HG03175 (cell line): ENCODE results near the gene DYNLRB1.

ENCODE experiments used
- ATAC-seq: cut with Tn5 transposase; IDR thresholded peaks from one replicate; pipeline ENCODE4 v1.9.1; 2021; ENCODE audit warnings: mild to moderate bottlenecking, moderate library complexity; ENCODE audit not compliant: unreplicated experiment

DYNLRB1 gene

GRCh38 chr20:34532756-34533155 is 16.5 kb downstream of the DYNLRB1 start:
- ATAC-seq: no peak

- ATAC-seq: no peak
Observed at GRCh38 chr20:34534391-34535165, 18.4 kb downstream of the DYNLRB1 start.

- ATAC-seq: no peak
Observed at GRCh38 chr20:34535301-34535840, 19.1 kb downstream of the DYNLRB1 start.

- ATAC-seq: no peak
Observed at GRCh38 chr20:34535857-34536256, 19.6 kb downstream of the DYNLRB1 start.

GRCh38 chr20:34536798-34537394 is 20.7 kb downstream of the DYNLRB1 start:
- ATAC-seq: no peak

GRCh38 chr20:34537651-34538050 is 21.4 kb downstream of the DYNLRB1 start:
- no peak for ATAC-seq

GRCh38 chr20:34538671-34539123 is 22.5 kb downstream of the DYNLRB1 start:
- ATAC-seq: no peak

GRCh38 chr20:34539756-34540155 is 23.5 kb downstream of the DYNLRB1 start:
- ATAC-seq: no peak

- no peak for ATAC-seq
Observed at GRCh38 chr20:34540596-34541263, 24.5 kb downstream of the DYNLRB1 start.

- ATAC-seq: no peak
Observed at GRCh38 chr20:34541264-34541901, 25.2 kb downstream of the DYNLRB1 start.

- no peak for ATAC-seq
Observed at GRCh38 chr20:34541917-34542316, 25.7 kb downstream of the DYNLRB1 start.

GRCh38 chr20:34542439-34542838 is 26.2 kb downstream of the DYNLRB1 start:
- ATAC-seq: no peak

GRCh38 chr20:34543463-34544056 is 27.3 kb downstream of the DYNLRB1 start:
- ATAC-seq: no peak

GRCh38 chr20:34544109-34544796 is 28.0 kb downstream of the DYNLRB1 start:
- no peak for ATAC-seq

GRCh38 chr20:34546751-34547181 is 30.5 kb downstream of the DYNLRB1 start:
- no peak for ATAC-seq

GRCh38 chr20:34547844-34548613 is 31.8 kb downstream of the DYNLRB1 start:
- no peak for ATAC-seq

GRCh38 chr20:34549291-34549928 is 33.2 kb downstream of the DYNLRB1 start:
- no peak for ATAC-seq

- no peak for ATAC-seq
Observed at GRCh38 chr20:34549929-34550305, 33.7 kb downstream of the DYNLRB1 start.

- no peak for ATAC-seq
Observed at GRCh38 chr20:34552569-34552968, 36.3 kb downstream of the DYNLRB1 start.
